Body of pancreas (tissue), 4 donors: Measurements from ENCODE around the gene SRRM5. TPM values are rescaled to one million over a fixed set of nuclear protein-coding genes. Genes with fewer than 3 reads are reported as not detected.

Experiments
- ATAC-seq: fragments of 150-250 bp; one replicate; pipeline ENCODE4 v1.9.1; 2016
- DNase-seq, 4 donors: peaks; one replicate each; pipeline ENCODE4 v3.0.0-alpha.2; 2019
- H3K27ac ChIP-seq, 4 donors: fragments of 200-600 bp; sonication (generic); 1 replicate in 3 of 4; 2 replicates in 1 of 4; pipeline versions ENCODE4 v1.5.1 to v1.6.1; 2016 to 2019; ENCODE audit warnings: mild to moderate bottlenecking in 1 of 4, mixed read lengths in 1 of 4, moderate library complexity in 1 of 4
- H3K27me3 ChIP-seq, 2 donors: fragments of 200-600 bp; sonication (generic); one replicate each; pipeline ENCODE4 v1.6.0; 2016; ENCODE audit warnings: mild to moderate bottlenecking in 1 of 2
- H3K36me3 ChIP-seq, 2 donors: fragments of 200-600 bp; sonication (generic); replicated peaks in 1 of 2; 2 replicates each; pipeline ENCODE4 v1.5.1; 2016; ENCODE audit warnings: low read depth in 2 of 2; ENCODE audit not compliant: insufficient read depth in 1 of 2
- H3K4me1 ChIP-seq: fragments of 200-600 bp; sonication (generic); one replicate; pipeline ENCODE4 v1.6.0; 2016
- H3K4me3 ChIP-seq, 2 donors: fragments of 200-600 bp; sonication (generic); 1 replicate in 1 of 2; 2 replicates in 1 of 2; pipeline ENCODE4 v1.5.1; 2016 to 2019
- H3K9me3 ChIP-seq, 3 donors: fragments of 200-600 bp; sonication (generic); 1 replicate in 2 of 3; 2 replicates in 1 of 3; pipeline ENCODE4 v1.5.1; 2016
- POLR2A ChIP-seq, 3 donors: fragments of 450-650 bp; IDR thresholded peaks; one replicate each; pipeline ENCODE4 v1.6.1; 2016; ENCODE audit warnings: antibody characterized with exemption in 3 of 3, mild to moderate bottlenecking in 2 of 3
- WGBS, 2 donors: methylation state at CpG; one replicate each; pipeline ENCODE4 v1.1.5; 2017; 5-methylcytosine and 5-hydroxymethylcytosine counted together
- intact Hi-C: fragments of 100-400 bp; cut with DNase I; formaldehyde crosslinking; loops from one replicate; pipeline ENCODE4 v1.15.1; 2023
- total RNA-seq, 2 donors: library from RNA; depleted of rRNA; stranded (reverse); fragments of >200 nt; gene quantifications; one replicate each; pipeline ENCODE4 v1.1.0, GENCODE V29; 2016
- TF ChIP-seq, protein P1 (sequence below), 7 experiments: fragments of 450-650 bp in 4 of 7; fragments of 200-600 bp in 3 of 7; sonication (generic) in 3 of 7; IDR thresholded peaks; one replicate each; pipeline ENCODE4 v1.5.1; 2016 to 2019; ENCODE audit warnings: antibody characterized with exemption in 7 of 7

The SRRM5 gene
- total RNA-seq, 2 donors from 2014 or later = 0.33 to 2.1 TPM

DNA sequence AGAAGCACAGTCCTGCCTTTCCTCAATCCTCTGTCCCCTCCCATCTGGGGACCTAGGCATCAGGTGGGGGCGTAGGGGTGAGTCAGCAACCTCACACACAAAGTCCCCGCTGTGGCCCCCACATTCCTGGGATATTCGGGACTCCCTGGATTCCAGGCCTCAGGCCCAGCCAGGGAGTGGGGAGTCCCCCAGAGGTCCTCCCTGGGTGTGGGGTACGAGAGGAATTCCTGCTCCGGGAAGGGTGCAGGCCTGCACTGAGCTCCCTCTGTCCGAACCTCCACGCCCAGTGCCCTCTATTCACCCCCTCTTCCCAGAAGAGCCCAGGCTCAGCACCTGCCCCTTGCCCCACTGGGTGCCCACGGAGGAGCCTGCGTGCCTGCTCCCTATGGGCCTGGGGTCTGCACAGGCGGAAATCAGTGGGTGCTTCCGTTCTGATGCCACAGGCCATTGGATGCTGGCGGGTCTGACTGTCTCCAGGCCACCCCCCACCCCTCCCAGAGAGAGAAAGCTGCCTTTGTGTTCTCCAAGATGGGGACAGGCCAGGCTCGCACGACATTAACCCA is 24.3 kb downstream of the SRRM5 start:
- WGBS, 2 donors = 53 to 76% methylated on average over 5 to 14 of the region's 14 CpGs
- Histone ChIP-seq H3K9me3 (no peaks in the 10 kb centered on the region), H3K27ac (no peak overlapping the region), H3K36me3 (no peaks in the 10 kb centered on the region), H3K27me3 (no peaks in the 10 kb centered on the region), H3K4me3 (no peak overlapping the region), H3K4me1 (peaks cover 19% of the 10 kb centered on the region)
- peak in 1 of 4 donors; percentile 19 for DNase-seq
- no peak for ATAC-seq
- TF ChIP-seq, protein P1, sequence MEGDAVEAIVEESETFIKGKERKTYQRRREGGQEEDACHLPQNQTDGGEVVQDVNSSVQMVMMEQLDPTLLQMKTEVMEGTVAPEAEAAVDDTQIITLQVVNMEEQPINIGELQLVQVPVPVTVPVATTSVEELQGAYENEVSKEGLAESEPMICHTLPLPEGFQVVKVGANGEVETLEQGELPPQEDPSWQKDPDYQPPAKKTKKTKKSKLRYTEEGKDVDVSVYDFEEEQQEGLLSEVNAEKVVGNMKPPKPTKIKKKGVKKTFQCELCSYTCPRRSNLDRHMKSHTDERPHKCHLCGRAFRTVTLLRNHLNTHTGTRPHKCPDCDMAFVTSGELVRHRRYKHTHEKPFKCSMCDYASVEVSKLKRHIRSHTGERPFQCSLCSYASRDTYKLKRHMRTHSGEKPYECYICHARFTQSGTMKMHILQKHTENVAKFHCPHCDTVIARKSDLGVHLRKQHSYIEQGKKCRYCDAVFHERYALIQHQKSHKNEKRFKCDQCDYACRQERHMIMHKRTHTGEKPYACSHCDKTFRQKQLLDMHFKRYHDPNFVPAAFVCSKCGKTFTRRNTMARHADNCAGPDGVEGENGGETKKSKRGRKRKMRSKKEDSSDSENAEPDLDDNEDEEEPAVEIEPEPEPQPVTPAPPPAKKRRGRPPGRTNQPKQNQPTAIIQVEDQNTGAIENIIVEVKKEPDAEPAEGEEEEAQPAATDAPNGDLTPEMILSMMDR (IDR thresholded peaks at IDR 0.05) = no peak
- TF ChIP-seq POLR2A (IDR thresholded peaks at IDR 0.05) = no peak
- intact Hi-C loops = no loop called here

DNA sequence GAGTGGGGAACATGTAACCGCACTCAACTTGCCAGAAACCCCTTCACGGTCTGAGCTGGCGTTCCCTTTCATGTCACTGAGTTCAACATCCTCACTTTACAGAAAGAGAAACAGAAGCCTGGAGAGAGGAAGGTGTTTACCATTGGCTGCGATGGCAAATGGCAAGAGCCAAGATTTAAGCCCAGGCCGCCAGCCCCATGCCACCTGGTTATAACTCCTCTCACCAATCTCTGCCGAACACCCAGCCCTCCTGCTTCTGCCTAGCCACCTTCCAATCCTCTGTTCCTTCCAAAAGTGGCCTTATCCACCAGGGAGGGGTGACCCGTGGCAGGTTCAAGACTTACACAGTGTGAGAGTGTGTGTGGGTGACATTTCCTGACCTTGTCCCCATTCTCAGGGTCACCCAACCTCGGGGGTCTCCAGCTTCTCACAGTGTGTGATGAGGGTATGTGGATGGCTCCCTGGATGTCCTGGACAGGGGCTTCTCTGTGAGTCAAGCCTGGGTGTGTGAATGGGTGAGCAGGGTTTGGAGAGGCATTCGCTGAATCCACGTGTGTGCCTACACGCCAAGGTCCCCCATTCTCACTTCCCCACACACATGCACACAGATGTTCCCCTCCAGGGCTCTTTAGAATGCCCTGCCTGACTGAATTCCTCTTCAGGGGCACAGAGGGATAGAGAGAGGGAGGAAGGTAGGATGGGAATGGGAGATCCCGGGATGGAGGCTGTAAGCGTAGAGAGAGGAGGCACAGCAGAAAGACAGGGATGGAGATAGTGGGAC is 26.5 kb downstream of the SRRM5 start:
- Histone ChIP-seq H3K4me1 (peaks cover 19% of the 10 kb centered on the region), H3K4me3 (no peak overlapping the region), H3K9me3 (no peaks in the 10 kb centered on the region), H3K36me3 (no peaks in the 10 kb centered on the region), H3K27ac (no peak overlapping the region), H3K27me3 (no peaks in the 10 kb centered on the region)
- TF ChIP-seq POLR2A (IDR thresholded peaks at IDR 0.05) = no peak
- TF ChIP-seq, protein P1 (IDR thresholded peaks at IDR 0.05) = no peak
- intact Hi-C loops = no loop called here
- 76 to 80% methylated on average over 13 of the region's 13 CpGs for WGBS, 2 donors
- no peak for ATAC-seq
- no peak for DNase-seq

DNA sequence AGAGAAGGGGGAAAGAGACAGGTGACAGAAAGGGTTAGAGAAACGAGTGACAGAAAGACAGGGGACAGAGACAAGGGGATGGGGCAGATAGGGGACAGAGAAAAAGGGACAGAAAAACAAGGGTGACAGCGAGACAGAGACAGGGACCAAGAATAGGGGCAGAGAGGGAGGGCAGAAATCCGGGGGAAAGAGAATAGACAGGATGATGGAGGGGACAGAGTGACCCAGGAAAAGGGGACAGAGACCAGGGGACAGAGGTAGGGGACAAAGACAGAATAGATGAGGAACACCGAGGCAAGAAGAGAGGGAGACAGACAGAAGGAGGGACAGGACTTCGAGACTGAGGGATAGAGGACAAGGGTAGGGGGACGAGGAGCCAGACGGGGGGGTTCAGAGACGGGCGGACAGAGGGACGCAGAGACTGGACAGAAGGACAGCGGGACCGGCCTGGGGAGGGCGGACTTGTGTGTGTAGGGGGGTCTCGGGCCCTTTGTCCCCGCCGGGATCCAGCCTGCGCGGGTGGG is 27.2 kb downstream of the SRRM5 start:
- DNase-seq (no peak), ATAC-seq (no peak)
- Histone ChIP-seq H3K27me3 (no peaks in the 10 kb centered on the region), H3K4me1 (peaks cover 19% of the 10 kb centered on the region), H3K4me3 (peak overlapping the region in 1 of 2 donors; percentile 25), H3K36me3 (no peaks in the 10 kb centered on the region), H3K27ac (no peak overlapping the region), H3K9me3 (no peaks in the 10 kb centered on the region)
- 8 to 9% methylated on average over 13 to 18 of the region's 18 CpGs for WGBS, 2 donors
- no peak for TF ChIP-seq POLR2A (IDR thresholded peaks at IDR 0.05)
- intact Hi-C loops = no loop called here

DNA sequence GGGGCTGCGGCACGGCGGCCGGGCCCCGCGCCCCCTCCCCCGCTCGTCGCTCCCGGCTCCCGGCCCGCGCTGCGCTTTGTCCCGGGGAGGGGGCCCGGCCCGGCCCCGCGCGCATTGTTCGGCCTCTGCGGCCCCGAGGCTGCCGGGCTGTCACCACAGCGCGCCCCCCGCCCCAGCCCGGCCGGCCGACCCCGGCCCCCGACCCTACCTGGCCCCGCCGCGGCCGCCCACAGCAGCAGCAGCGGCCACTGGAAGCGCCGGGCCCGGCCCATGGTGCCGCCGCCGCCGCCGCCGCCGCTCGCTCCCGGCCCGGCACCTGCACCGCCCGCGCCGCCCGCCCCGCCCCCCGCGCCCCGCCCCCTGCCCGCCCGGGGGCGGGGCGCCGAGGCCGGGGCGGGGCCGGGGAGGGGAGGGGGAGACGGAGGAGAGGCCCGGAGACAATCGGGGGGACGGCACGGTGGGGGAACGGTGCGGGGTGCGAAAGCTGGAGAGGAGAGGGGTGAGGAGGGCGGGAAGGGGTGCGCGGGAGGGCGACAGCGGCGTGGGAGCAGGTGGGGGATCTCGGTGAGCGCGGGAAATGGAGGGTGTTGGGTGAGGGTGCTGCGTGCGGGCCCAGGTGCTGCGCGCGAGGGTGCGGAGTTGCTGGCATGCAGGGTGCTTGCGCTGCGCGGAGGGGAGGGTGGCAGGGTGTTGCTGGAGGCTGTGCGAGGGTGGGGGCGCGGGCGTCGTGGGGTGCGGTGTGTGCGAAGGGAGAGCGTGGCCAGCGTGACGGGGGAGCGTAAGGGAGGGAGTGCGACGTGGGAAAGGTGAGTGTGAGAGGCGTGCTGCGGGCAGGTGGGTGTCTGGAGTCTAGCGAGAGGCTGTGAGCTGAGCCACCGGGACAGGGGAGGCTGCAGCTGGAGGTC is 27.9 kb downstream of the SRRM5 start, which contains the start of gene CADM4:
TSS of gene CADM4 (minus strand) at position 332 of the 905 bp plus-strand sequence. CDS start at position 272, 60 bp downstream.
- Histone ChIP-seq H3K27ac (peak within 1 kb of the TSS in 1 of 4 donors; percentile 38), H3K27me3 (no peaks in the 10 kb centered on the region), H3K36me3 (no peaks in the 10 kb centered on the region), H3K4me1 (peaks cover 18% of the 10 kb centered on the region), H3K9me3 (no peaks in the 10 kb centered on the region), H3K4me3 (peak within 1 kb of the TSS; percentile 41 to 47)
- DNase-seq = peak; percentile 43 to 57 (median 52)
- peak in 1 of 3 donors; percentile 32 for TF ChIP-seq POLR2A (IDR thresholded peaks at IDR 0.05)
- TF ChIP-seq, protein P1 (IDR thresholded peaks at IDR 0.05) = no peak
- intact Hi-C loops = no loop called here
- ATAC-seq = peak; percentile 85
- WGBS, 2 donors = 0 to 1% methylated on average over 29 to 83 of the region's 110 CpGs

DNA sequence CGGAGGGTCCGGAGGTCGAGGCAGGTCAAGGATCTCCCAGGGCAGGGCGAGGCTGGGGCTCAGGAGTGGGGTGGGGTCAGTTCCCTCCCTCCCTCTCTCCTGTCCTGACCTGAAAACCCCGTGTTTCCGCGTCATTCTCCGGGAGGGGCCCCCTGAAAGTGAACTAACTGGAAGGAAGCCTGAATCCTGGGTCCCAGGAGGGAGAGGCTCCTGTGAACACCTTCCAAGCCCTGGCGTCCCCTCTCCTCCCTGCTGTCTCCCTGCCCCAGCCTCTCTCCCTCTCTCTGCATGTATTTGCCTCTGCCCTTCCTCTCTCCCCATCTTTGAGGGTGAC is 28.5 kb downstream of the SRRM5 start:
- intact Hi-C loops = no loop called here
- H3K4me1 ChIP-seq = peaks cover 15% of the 10 kb centered on the region
- H3K36me3 ChIP-seq = no peaks in the 10 kb centered on the region
- H3K27ac ChIP-seq = no peak overlapping the region
- DNase-seq = no peak
- WGBS, 2 donors = 7 to 8% methylated on average over 9 of the region's 9 CpGs
- no peak for TF ChIP-seq POLR2A (IDR thresholded peaks at IDR 0.05)
- TF ChIP-seq, protein P1 (IDR thresholded peaks at IDR 0.05) = no peak
- no peak for ATAC-seq
- H3K4me3 ChIP-seq = peak overlapping the region in 1 of 2 donors; percentile 41
- no peaks in the 10 kb centered on the region for H3K9me3 ChIP-seq
- no peaks in the 10 kb centered on the region for H3K27me3 ChIP-seq
